ELR (cell line): Measurements from ENCODE around the gene SREBF1.
A peak's percentile ranks its signal among the peaks of the same experiment; 100 is the strongest.

Experiments
- DNase-seq: peaks from one replicate; pipeline ENCODE4 v3.0.0-alpha.2; 2015; ENCODE audit warnings: low read depth

The SREBF1 gene

GRCh38 chr17:17859909-17860765 lies 23.4 kb upstream of the SREBF1 start:
- DNase-seq: peak; percentile 62

- no peak for DNase-seq
Observed at GRCh38 chr17:17857496-17857895, 20.7 kb upstream of the SREBF1 start.

- DNase-seq: no peak
Observed at GRCh38 chr17:17856386-17856785, 19.6 kb upstream of the SREBF1 start.

GRCh38 chr17:17855976-17856375 lies 19.2 kb upstream of the SREBF1 start:
- no peak for DNase-seq

- DNase-seq: peak; percentile 78
Observed at GRCh38 chr17:17853811-17854447, 17.1 kb upstream of the SREBF1 start.

GRCh38 chr17:17852930-17853329 lies 16.1 kb upstream of the SREBF1 start:
- no peak for DNase-seq

GRCh38 chr17:17851103-17852002 lies 14.6 kb upstream of the SREBF1 start:
- DNase-seq: no peak

GRCh38 chr17:17849845-17850373 lies 13.1 kb upstream of the SREBF1 start:
- DNase-seq: peak; percentile 58

- no peak for DNase-seq
Observed at GRCh38 chr17:17849147-17849820, 12.5 kb upstream of the SREBF1 start.

- DNase-seq: no peak
Observed at GRCh38 chr17:17848311-17849082, 11.7 kb upstream of the SREBF1 start.

GRCh38 chr17:17847726-17848125 lies 10.9 kb upstream of the SREBF1 start:
- no peak for DNase-seq

GRCh38 chr17:17847118-17847689 lies 10.4 kb upstream of the SREBF1 start:
- DNase-seq: no peak

GRCh38 chr17:17846645-17847044 lies 9.9 kb upstream of the SREBF1 start:
- no peak for DNase-seq

- no peak for DNase-seq
Observed at GRCh38 chr17:17846003-17846402, 9.2 kb upstream of the SREBF1 start.

GRCh38 chr17:17845046-17845775 lies 8.4 kb upstream of the SREBF1 start:
- no peak for DNase-seq

GRCh38 chr17:17844500-17844899 lies 7.7 kb upstream of the SREBF1 start:
- DNase-seq: no peak

GRCh38 chr17:17844079-17844478 lies 7.3 kb upstream of the SREBF1 start:
- no peak for DNase-seq

- DNase-seq: no peak
Observed at GRCh38 chr17:17843096-17843495, 6.3 kb upstream of the SREBF1 start.

GRCh38 chr17:17842111-17842876 lies 5.5 kb upstream of the SREBF1 start:
- no peak for DNase-seq
